Measurements from ENCODE around the gene STX16. TPM values are rescaled to one million over a fixed set of nuclear protein-coding genes. Genes with fewer than 3 reads are reported as not detected.

Gene STX16, protein sequence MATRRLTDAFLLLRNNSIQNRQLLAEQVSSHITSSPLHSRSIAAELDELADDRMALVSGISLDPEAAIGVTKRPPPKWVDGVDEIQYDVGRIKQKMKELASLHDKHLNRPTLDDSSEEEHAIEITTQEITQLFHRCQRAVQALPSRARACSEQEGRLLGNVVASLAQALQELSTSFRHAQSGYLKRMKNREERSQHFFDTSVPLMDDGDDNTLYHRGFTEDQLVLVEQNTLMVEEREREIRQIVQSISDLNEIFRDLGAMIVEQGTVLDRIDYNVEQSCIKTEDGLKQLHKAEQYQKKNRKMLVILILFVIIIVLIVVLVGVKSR
- 51.9 and 99.9 TPM in 2 replicates for total RNA-seq

DNA sequence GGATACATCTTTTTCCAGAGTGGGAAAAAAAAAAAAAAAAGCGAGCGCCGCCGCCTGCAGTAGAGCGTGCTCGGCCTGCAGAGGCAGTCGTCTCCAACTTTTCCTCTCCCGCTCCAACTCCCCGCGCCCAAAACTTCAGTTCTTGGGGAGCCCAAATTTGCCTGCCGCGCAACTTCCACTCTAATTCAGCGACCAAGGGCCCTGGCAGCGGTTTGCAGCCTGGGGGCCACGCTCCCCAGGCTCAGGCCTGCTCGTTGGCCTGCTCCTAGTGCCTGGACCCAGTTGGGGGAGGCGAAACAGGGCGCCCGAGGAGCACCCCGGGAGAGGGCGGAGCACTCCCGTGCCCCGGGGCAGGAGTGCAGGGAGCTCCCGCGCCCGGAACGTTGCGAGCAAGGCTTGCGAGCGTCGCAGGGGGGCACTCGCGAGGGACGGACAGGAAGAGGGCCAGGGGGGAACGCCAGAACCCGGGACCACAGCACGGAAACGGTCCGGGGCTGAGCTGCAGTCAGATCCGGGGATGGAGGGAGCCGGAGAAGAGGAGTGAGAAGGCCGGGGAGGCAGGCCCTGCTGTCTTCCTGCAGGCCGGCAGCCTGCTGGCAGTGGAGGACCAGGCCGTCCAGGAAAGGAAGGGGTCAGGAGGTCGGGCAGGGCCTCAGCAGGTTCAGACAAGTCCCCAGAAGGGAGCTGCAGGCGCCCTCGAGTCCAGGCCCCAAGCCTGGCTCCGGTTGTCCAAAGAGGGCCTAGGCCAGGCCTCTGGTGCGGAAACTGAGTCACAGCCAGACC, at the start of gene STX16:
Gene STX16 (plus strand): TSS at position 508 of the 783 bp plus-strand sequence. CDS start 724 bp downstream, outside the sequence.

DNA sequence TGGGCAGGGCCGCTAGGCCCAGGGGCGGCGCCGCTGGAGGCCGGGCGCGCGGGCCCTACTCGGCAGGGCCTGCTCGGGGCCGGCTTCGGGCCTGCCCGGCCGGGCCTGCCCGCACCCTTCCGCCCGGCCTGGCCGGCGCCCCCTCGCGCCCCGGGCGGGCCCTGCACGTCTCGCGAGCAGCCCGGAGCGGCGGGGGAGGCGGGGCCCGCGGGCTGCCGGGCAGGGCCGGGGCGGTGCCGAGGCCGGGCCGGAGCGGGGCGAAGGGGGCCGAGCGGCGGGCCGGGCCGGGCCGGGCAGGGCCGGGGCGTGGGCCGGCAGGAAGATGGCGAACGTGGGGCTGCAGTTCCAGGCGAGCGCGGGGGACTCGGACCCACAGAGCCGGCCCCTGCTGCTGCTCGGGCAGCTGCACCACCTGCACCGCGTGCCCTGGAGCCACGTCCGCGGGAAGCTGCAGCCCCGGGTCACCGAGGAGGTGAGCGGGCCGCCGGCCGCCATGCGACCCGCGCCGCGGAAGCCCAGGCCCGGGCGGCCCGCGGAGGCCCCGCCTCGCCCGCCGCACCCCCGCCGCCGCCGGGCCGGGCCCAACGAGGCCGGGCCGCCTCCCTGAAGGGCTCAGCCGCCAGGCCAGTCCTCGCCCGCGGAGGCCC, 41.6 kb downstream of the STX16 start, which contains the start of gene NPEPL1:
Gene NPEPL1 (plus strand): TSS at position 222 of the 647 bp plus-strand sequence. CDS start 101 bp downstream, at position 323.

Other genes with a start within 250 kb of the STX16 start
- under 0.01 and 0.21 TPM in 2 replicates for gene APCDD1L, start 135.9 kb upstream of the STX16 start, total RNA-seq
- gene NPEPL1, start 41.5 kb downstream of the STX16 start, total RNA-seq = 17.4 and 21.6 TPM in 2 replicates
- under 0.01 and 0.28 TPM in 2 replicates for gene GNAS-AS1, start 199.6 kb downstream of the STX16 start, total RNA-seq
- gene GNAS, start 201.4 kb downstream of the STX16 start, total RNA-seq = 226 and 567 TPM in 2 replicates